Transverse colon (tissue), 4 donors: ENCODE data around the gene HECW1.

ENCODE experiments used
- EP300 ChIP-seq: sonication (generic); formaldehyde crosslinking; IDR thresholded peaks from one replicate; pipeline ENCODE4 v1.6.1; 2017; ENCODE audit warnings: antibody characterized with exemption, low read depth
- POLR2A ChIP-seq: fragments of 450-650 bp; IDR thresholded peaks from one replicate; pipeline ENCODE4 v1.6.1; 2016; ENCODE audit warnings: antibody characterized with exemption, mild to moderate bottlenecking, moderate library complexity
- POLR2AphosphoS5 ChIP-seq, 3 donors: sonication (generic); formaldehyde crosslinking; IDR thresholded peaks; one replicate each; pipeline ENCODE4 v1.6.1; 2016; ENCODE audit warnings: antibody characterized with exemption in 3 of 3
- TF ChIP-seq, protein P1 (sequence below), 5 experiments: fragments of 200-600 bp in 3 of 5; fragments of 450-650 bp in 2 of 5; sonication (generic) in 3 of 5; IDR thresholded peaks; 1 replicate in 2 of 5; 2 replicates in 3 of 5; pipeline ENCODE4 v1.5.1; 2016 to 2017; ENCODE audit warnings: antibody characterized with exemption in 5 of 5, inconsistent platforms in 3 of 5, mild to moderate bottlenecking in 2 of 5, moderate library complexity in 1 of 5

GRCh38 chr7:43135129-43135528, 22.7 kb downstream of the HECW1 start:
- TF ChIP-seq POLR2A (no peak), EP300 (no peak), POLR2AphosphoS5 (IDR thresholded peaks at IDR 0.05) (no peak)
- TF ChIP-seq, protein P1, sequence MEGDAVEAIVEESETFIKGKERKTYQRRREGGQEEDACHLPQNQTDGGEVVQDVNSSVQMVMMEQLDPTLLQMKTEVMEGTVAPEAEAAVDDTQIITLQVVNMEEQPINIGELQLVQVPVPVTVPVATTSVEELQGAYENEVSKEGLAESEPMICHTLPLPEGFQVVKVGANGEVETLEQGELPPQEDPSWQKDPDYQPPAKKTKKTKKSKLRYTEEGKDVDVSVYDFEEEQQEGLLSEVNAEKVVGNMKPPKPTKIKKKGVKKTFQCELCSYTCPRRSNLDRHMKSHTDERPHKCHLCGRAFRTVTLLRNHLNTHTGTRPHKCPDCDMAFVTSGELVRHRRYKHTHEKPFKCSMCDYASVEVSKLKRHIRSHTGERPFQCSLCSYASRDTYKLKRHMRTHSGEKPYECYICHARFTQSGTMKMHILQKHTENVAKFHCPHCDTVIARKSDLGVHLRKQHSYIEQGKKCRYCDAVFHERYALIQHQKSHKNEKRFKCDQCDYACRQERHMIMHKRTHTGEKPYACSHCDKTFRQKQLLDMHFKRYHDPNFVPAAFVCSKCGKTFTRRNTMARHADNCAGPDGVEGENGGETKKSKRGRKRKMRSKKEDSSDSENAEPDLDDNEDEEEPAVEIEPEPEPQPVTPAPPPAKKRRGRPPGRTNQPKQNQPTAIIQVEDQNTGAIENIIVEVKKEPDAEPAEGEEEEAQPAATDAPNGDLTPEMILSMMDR (IDR thresholded peaks at IDR 0.05): no peak
